Liver (tissue), 3 donors: ENCODE results near the gene PZP.

Experiments
- EGR1 ChIP-seq, 2 donors: IDR thresholded peaks; 2 replicates each; pipeline ENCODE4 v1.6.1; 2016 to 2018; ENCODE audit warnings: antibody characterized with exemption in 2 of 2, low read depth in 2 of 2
- FOXA1 ChIP-seq: IDR thresholded peaks from 2 replicates; pipeline ENCODE4 v1.6.1; 2016; ENCODE audit warnings: antibody characterized with exemption
- FOXA2 ChIP-seq: IDR thresholded peaks from 2 replicates; pipeline ENCODE4 v1.6.1; 2016; ENCODE audit warnings: antibody characterized with exemption
- GABPA ChIP-seq, 2 donors: IDR thresholded peaks in 1 of 2; conservative IDR thresholded peaks in 1 of 2; 2 replicates each; pipeline ENCODE4 v1.6.1; 2016; ENCODE audit warnings: antibody characterized with exemption in 2 of 2, mild to moderate bottlenecking in 1 of 2, moderate library complexity in 1 of 2
- HNF4A ChIP-seq, 2 donors: conservative IDR thresholded peaks; 2 replicates each; pipeline ENCODE4 v1.6.1; 2016; ENCODE audit warnings: antibody characterized with exemption in 2 of 2, mild to moderate bottlenecking in 2 of 2
- RAD21 ChIP-seq, 2 donors: IDR thresholded peaks; 2 replicates each; pipeline ENCODE4 v1.6.1; 2016; ENCODE audit warnings: antibody characterized with exemption in 2 of 2, mild to moderate bottlenecking in 2 of 2
- RXRA ChIP-seq, 2 donors: IDR thresholded peaks; 2 replicates each; pipeline ENCODE4 v1.6.1; 2017 to 2018; ENCODE audit warnings: antibody characterized with exemption in 2 of 2, mild to moderate bottlenecking in 1 of 2
- SP1 ChIP-seq: IDR thresholded peaks from 2 replicates; pipeline ENCODE4 v1.6.1; 2018; ENCODE audit warnings: antibody characterized with exemption, mild to moderate bottlenecking
- TAF1 ChIP-seq: conservative IDR thresholded peaks from 2 replicates; pipeline ENCODE4 v1.6.1; 2016; ENCODE audit warnings: antibody characterized with exemption, mild to moderate bottlenecking
- YY1 ChIP-seq: IDR thresholded peaks from 2 replicates; pipeline ENCODE4 v1.6.1; 2016; ENCODE audit warnings: antibody characterized with exemption, mild to moderate bottlenecking
- TF ChIP-seq, protein P1 (sequence below): fragments of 150-350 bp; IDR thresholded peaks from 2 replicates; pipeline ENCODE4 v1.5.1; 2017; ENCODE audit warnings: improper control_type of control experiment, low read depth, low read length; ENCODE audit not compliant: missing input control
- TF ChIP-seq, protein P2 (sequence below): IDR thresholded peaks from 2 replicates; pipeline ENCODE4 v1.6.1; 2016; ENCODE audit warnings: antibody characterized with exemption, mild to moderate bottlenecking
- donor health status: healthy.
- donor health status: healthy.

DNA sequence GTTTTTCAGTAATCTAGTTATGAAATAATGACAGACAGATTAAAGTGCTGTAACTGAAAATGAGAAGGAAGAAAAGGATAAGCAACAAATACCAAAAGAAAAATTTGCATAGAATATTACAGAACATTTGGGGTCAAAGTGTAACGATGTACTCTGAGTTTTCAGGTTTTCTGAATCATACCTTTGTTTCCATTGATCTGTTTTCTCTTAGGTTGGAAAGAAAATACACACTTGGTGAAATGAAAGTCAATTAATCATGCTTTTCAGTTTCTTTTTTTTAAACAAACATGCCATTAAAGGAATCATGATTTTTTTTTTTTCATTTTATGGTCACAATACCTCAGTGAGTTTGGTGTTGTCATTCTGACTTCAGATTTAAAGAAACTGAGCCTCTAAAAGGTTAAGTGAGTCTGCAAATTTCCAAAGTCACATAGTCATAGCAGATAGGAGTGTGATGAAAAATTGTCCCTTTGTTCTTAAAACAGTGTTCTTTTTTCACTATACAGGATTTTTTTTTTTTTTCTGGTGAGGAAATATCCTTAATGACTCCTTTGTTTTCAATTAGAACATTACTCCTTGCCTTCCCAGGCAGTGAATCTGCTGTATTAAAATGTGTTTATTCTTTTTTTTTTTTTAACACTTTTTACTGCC lies 35.9 kb upstream of the PZP start:
- TF ChIP-seq, protein P1, sequence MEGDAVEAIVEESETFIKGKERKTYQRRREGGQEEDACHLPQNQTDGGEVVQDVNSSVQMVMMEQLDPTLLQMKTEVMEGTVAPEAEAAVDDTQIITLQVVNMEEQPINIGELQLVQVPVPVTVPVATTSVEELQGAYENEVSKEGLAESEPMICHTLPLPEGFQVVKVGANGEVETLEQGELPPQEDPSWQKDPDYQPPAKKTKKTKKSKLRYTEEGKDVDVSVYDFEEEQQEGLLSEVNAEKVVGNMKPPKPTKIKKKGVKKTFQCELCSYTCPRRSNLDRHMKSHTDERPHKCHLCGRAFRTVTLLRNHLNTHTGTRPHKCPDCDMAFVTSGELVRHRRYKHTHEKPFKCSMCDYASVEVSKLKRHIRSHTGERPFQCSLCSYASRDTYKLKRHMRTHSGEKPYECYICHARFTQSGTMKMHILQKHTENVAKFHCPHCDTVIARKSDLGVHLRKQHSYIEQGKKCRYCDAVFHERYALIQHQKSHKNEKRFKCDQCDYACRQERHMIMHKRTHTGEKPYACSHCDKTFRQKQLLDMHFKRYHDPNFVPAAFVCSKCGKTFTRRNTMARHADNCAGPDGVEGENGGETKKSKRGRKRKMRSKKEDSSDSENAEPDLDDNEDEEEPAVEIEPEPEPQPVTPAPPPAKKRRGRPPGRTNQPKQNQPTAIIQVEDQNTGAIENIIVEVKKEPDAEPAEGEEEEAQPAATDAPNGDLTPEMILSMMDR = no peak
- TF ChIP-seq, protein P2, sequence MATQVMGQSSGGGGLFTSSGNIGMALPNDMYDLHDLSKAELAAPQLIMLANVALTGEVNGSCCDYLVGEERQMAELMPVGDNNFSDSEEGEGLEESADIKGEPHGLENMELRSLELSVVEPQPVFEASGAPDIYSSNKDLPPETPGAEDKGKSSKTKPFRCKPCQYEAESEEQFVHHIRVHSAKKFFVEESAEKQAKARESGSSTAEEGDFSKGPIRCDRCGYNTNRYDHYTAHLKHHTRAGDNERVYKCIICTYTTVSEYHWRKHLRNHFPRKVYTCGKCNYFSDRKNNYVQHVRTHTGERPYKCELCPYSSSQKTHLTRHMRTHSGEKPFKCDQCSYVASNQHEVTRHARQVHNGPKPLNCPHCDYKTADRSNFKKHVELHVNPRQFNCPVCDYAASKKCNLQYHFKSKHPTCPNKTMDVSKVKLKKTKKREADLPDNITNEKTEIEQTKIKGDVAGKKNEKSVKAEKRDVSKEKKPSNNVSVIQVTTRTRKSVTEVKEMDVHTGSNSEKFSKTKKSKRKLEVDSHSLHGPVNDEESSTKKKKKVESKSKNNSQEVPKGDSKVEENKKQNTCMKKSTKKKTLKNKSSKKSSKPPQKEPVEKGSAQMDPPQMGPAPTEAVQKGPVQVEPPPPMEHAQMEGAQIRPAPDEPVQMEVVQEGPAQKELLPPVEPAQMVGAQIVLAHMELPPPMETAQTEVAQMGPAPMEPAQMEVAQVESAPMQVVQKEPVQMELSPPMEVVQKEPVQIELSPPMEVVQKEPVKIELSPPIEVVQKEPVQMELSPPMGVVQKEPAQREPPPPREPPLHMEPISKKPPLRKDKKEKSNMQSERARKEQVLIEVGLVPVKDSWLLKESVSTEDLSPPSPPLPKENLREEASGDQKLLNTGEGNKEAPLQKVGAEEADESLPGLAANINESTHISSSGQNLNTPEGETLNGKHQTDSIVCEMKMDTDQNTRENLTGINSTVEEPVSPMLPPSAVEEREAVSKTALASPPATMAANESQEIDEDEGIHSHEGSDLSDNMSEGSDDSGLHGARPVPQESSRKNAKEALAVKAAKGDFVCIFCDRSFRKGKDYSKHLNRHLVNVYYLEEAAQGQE = no peak
- TF ChIP-seq YY1 = no peak
- TF ChIP-seq SP1 = peak; percentile 28
- TF ChIP-seq RAD21 (IDR thresholded peaks at IDR 0.05) = peak in 1 of 2 donors; percentile 9
- TF ChIP-seq RXRA (IDR thresholded peaks at IDR 0.05) = peak in 1 of 2 donors; percentile 23
- TF ChIP-seq HNF4A (conservative IDR thresholded peaks at IDR 0.05) = peak; percentile 51
- TF ChIP-seq GABPA (IDR thresholded peaks at IDR 0.05 in 1 of 2, conservative IDR thresholded peaks at IDR 0.05 in 1 of 2) = no peak
- TF ChIP-seq FOXA2 = no peak
- no peak for TF ChIP-seq TAF1
- TF ChIP-seq EGR1 (IDR thresholded peaks at IDR 0.05; ENCODE audit: low read depth in 2 of 2) = no peak
- no peak for TF ChIP-seq FOXA1
